Right lobe of liver (tissue), 4 donors: ENCODE data around the gene SH3BGRL3.

ENCODE experiments used
- POLR2A ChIP-seq: fragments of 450-650 bp; IDR thresholded peaks from one replicate; pipeline ENCODE4 v1.6.1; 2017; ENCODE audit warnings: antibody characterized with exemption, mild to moderate bottlenecking
- TF ChIP-seq, protein P1 (sequence below), 4 donors: fragments of 200-600 bp in 3 of 4; fragments of 450-650 bp in 1 of 4; IDR thresholded peaks; one replicate each; pipeline versions ENCODE4 v1.5.1 to v1.8.0; 2016 to 2022; ENCODE audit warnings: antibody characterized with exemption in 4 of 4, mild to moderate bottlenecking in 2 of 4
- donor health status: DM: no; HTN: no; CAD: no.
- donor health status: DM: no; HTN: no; CAD: no.
- donor health status: DM: no; HTN: yes; CAD: no.

DNA sequence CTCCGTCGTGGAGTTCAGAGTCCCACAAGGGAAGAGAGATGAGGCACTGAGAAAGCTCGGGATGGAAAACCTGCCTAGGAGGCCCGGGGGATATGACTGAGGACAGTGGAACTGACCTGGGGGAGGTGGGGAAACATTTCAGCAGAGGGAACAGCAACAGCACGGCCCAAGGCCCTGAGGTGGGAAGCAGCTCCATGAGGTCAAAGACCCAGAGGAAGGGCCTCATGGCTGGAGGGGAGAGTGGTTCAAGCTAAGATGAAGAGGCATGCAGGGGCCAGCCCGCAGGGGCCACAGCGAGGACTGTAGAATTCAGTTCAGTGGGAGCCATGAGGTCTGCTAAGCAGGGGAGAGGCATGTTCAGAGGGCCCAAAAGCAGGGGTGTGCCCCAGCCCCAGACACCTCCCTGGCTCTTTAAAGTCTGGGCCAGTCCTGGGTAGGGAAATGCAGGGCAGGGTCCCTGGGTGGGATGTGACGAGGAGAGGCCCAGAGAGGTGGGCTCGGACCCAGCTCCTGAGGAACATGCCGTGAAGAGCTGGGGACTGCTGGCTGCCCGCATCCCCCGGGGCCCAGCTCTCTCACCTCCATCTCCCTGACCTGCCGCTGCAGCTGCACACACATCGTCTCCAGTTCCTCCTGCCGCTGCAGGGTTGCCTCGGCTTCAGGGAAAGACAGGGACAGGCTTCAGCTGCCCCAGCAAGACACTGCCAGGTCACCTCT is 16.6 kb downstream of the SH3BGRL3 start:
- TF ChIP-seq, protein P1, sequence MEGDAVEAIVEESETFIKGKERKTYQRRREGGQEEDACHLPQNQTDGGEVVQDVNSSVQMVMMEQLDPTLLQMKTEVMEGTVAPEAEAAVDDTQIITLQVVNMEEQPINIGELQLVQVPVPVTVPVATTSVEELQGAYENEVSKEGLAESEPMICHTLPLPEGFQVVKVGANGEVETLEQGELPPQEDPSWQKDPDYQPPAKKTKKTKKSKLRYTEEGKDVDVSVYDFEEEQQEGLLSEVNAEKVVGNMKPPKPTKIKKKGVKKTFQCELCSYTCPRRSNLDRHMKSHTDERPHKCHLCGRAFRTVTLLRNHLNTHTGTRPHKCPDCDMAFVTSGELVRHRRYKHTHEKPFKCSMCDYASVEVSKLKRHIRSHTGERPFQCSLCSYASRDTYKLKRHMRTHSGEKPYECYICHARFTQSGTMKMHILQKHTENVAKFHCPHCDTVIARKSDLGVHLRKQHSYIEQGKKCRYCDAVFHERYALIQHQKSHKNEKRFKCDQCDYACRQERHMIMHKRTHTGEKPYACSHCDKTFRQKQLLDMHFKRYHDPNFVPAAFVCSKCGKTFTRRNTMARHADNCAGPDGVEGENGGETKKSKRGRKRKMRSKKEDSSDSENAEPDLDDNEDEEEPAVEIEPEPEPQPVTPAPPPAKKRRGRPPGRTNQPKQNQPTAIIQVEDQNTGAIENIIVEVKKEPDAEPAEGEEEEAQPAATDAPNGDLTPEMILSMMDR (IDR thresholded peaks at IDR 0.05) = no peak
- no peak for TF ChIP-seq POLR2A
